GM21360 (cell line): ENCODE results near the gene TLR1.
"Not testable (repeated sequence)": the region's sequence is repeated elsewhere in the genome, so short reads cannot be mapped to it uniquely, and the experiment has no call there.

Experiments
- ATAC-seq: cut with Tn5 transposase; IDR thresholded peaks from one replicate; pipeline ENCODE4 v1.9.1; 2021; ENCODE audit warnings: mild to moderate bottlenecking, moderate library complexity; ENCODE audit not compliant: unreplicated experiment

The TLR1 gene

DNA sequence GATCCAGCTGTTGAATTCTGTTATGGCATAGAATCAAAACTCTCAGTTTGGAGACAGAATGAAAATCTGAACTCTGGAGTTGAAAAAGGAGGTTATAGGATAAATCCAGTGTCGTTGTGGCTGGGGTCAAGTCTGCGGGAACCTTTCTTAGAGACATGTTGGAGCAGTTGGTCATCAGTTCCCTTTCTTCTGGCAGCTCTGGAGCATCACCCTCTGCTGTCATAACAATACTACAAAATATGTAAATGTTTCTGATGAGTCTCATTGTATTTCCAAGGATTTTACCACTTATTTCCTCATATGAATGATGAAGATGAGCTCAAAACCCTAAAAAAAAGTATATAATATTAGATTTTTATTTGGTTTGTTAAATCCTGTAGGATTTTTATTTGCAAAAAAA lies 29.3 kb downstream of the TLR1 start:
- ATAC-seq = no peak

DNA sequence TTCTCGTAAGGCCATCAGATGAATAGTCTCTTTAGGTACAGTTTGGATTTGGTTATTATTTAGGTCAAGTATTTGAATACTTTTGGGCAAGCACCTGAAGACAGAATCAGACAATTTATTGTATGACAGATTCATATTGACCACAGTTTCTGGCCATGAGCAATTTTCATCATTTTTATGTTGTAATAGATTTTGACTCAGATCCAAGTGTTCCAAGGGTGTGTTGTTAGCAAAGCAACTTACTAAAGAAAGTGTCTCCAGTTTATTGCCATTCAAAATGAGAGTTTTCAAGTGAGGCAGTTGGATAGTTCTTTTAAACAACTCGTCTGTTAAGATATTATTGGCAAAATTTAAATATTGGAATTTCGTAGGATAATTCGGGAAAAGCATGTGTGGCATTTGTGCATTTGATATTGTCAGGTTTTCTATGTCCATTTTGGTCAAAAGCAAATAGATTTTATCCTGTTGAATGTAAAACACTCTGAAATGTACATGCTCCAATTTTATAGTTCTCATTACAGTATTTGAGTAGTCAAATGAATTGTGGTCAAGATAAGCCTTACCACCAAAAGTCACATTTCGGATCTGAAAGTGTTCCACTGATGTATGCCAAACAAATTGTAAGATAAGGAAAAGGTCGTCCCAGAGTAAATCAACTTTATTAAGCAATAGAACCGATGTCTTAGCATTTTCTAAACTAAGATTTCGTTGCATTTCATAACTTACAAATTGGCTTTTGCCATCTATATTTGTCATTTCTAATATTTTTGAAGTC lies 30.2 kb downstream of the TLR1 start:
- no peak for ATAC-seq

DNA sequence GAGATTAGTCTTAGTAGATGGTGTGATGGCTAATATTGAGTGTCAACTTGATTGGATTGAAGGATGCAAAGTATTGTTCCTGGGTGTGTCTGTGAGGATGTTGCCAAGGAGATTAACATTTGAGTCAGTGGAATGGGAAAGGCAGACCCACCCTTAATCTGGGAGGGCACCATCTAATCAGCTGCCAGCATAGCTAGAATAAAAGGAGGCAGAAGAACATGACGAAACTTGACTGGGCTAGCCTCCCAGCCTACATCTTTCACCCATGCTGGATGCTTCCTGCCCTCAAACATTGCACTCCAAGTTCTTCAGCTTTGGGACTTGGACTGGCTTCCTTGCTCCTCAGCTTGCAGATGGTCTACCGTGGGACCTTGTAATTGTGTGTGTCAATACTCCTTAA lies 34.3 kb downstream of the TLR1 start:
- ATAC-seq = not testable (repeated sequence)

DNA sequence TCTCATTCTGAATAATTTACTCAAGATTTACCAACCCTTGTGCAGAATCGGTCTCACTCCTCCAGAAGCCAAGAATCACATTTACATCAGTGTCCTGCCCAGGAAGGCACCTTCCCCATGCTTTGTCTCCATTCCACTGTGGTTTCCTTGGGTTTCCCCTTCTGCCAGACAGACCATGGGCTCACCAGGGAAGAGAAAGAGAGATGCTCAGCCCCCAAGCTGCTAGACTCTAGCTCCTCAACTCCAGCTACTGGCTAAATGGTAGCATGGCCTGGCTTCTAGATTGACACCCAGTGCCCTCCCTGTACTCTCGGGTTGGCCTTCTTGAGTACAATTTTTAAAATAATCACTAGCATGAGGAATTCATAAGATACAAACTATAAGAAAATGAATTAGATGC lies 34.7 kb downstream of the TLR1 start:
- no peak for ATAC-seq

DNA sequence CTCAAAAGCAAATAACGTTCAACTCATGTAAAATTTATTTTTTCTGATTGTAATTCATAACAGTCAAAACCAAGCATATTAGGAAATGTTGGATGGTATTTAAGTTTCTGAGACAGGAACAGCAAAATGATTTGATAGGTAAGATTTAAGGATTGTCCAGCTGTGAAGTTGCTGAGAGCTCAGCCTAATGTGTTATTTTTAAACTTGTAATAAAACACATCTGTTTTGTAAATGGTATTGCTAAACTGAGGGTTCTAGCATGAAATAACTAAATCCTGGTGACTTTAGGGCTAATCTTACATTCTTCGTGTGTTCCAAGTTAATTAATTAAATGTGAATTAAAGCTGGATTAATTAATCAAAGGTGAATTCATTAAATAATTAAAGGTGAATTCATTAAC lies 35.1 kb downstream of the TLR1 start:
- ATAC-seq = no peak

DNA sequence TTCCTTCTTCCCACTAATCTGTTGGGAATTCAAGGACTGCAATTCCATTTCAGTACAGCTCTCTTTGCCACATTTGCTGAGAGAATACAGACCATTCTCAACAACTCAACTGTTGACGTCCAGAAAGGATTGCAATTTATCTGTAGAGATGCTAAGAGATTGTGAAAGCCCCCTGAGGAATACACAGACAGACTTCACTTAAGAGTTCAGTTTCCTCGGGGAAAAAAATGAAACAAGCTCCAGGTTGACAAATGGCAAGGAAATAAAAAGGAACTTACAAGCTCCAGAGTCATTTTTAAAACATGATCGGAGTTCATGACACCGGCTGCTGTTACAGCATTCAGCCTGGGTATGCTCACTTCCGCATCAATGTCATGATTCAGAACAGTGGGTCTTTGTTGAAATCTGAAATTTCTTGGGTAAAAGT lies 35.6 kb downstream of the TLR1 start:
- ATAC-seq = peak; percentile 63

DNA sequence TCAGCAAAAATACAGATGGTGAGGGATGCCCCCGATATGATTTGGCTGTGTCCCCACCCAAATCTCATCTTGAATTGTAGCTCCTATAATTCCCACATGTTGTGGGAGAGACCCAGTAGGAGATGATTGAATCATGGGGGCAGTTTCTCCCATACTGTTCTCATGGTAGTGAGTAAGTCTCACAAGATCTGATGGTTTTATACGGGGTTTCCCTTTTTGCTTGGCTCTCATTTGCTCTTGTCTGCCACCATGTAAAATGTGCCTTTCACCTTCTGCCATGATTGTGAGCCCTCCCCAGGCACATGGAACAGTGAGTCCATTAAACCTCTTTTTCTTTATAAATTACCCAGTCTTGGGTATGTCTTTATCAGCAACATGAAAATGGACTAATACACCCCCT lies 37.7 kb downstream of the TLR1 start:
- not testable (repeated sequence) for ATAC-seq

DNA sequence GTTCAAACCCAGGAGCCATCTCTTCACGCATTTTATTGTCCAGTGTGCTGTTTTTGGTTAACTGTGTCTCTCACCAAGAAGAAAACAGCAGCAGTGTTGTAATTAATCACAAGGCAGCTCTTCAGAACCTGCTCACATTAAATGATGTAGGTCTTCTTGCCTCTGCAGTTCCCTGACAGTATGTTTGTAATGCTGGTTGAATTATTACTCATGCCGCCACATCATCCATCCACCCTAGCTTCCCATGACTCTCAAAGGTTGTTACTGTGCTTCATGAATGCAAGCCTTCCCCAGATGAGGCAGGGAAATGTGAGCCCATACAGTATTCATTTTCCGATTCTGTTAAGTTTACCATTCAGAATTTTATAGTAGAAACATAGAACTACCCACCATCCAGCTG lies 39.2 kb downstream of the TLR1 start:
- no peak for ATAC-seq

DNA sequence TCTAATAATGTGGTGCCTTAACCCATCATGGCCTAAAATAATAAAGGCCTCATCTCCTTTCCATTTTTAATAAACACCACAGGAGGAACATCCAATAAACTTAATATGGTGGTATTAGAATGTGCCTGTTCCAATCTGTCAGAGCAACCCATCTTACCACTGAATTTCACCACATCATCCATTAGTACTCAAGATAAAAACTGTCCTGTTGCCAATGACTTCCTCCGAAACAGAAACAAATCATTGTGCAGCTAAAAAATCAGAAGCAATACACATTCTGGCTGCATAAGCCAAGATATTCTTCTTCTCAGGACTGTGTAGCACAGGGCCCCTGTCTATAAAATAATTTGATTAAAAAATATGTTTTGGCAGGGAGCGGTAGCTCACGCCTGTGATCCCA lies 40.3 kb downstream of the TLR1 start:
- ATAC-seq = no peak

DNA sequence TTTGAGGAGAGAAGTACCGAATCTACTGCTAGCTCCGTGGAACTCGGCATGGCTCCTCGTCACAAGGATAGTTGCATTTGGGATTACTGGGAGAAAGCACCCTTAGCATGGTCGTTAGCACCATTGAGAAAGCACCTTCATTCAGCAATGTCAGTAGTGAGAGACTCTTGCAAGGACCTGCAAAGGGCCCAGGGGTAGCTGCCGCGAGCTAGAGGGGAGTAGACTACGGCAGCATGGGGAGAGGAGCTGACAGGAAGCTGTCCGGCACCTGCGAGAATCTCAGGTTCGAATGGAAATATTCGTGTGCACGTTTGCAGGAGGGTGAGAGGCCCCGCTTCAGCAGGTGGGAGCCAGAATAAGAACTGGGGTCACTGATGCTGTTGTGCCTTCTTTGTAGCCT lies 42.0 kb downstream of the TLR1 start:
- peak; percentile 30 for ATAC-seq

DNA sequence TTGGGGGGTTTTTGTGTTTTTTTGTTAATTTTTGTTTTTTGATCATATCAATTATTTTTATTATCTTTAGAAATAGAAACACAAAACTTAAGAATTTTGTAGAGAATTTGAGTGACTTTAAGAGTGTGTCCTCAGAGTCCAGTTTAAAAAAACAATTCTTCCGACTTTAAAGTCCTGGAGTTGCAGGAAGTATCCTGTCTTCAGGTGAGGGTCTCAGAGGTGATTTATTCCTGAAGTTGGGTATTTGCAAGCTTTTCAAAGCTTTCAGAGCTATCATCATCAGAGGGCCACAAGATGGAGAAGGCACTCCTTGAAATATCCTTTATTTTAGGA lies 44.8 kb downstream of the TLR1 start:
- no peak for ATAC-seq

DNA sequence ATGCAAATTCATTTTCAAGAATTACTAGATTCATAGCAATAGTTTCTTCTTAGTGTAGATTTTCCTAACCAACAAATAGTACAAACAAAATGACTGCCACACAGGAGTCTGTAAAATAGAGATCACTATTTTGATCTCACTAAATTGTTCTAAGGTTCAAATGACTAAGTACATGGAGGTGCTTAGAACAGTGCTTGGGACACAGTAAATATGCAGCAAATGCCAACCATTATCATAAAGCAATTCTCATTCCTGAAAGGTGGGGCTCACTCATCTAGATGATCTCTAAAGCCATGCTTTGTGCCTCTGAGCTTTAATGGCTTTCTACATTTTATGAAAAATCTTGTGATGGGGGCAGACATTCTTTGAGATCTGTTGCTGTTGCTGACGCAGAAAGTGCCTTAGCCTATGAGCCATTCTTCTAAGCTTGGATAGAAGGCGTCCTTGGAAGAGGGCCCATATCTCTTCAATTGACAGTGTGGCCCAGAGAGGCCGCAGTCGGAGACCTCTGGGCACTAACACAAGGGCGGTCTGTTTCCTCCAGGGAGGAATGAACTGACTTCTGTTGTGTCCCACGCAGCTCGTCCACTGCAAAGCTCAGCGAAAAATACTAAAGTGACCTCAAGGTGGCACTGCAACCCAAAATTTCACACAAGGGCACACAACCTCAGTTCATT lies 45.3 kb downstream of the TLR1 start:
- ATAC-seq = no peak

DNA sequence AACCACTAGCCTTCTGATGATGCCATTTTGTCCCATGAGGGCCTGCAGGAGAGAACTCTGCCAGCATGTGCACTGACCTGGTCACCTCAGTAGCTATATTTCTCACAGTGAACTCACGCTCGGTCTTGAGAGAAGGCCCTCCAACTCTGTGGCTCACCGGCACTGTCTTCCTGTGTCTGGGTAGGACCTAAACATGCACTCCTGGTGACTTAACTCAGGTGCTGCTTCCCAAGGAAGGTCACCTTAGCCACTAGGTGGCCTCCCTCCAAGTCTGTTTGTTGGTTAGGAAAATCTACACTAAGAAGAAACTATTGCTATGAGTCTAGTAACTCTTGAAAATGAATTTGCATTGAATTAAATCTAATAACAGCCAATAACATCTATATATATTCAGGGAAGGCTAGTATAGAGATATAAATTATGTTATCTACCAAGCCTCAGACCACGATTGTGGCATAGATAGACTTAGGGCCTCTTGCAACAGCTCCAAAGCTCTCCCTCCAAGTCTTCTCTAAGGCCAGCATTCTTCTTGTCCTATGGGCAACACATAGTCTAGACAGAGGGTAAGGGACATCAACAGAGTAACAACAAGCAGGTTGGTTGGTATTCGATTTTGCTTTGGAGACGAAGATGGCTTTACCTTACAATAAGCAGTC lies 46.5 kb downstream of the TLR1 start:
- no peak for ATAC-seq

DNA sequence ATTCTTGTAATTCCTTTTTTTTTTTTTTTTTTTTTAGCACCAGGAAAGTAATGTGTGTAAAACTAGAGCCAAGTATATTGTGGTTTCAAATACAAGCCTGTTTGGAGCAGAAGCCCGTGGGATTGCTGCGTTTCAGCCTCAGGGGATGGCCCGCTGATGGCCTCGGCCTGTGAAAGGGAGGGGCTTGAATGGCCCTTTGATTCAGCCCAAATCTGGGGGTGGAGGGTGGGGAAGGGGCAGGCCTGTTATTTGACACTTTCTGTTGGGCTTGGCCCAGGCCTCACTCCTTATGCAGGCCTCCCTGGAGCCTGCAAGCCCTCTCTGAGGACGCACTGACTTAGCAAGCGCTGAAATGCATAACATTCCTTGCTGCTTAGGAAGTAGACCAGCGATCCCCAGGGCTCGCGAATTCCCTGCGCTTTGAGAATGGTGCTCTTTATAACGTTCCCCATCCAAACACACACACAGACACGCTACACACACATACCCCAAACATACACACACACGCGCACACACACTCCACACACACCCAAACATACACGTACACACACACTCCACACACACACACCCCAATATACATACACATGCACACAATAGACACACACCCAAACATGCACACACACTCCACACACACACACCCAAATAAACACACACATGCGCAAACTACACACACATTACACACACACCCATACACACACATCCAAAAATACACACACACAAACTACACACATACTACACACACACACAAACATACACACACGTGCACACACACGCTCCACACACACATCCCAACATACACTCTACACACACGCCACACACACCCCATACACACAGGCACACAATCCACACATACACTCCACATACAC lies 51.4 kb downstream of the TLR1 start:
- no peak for ATAC-seq

DNA sequence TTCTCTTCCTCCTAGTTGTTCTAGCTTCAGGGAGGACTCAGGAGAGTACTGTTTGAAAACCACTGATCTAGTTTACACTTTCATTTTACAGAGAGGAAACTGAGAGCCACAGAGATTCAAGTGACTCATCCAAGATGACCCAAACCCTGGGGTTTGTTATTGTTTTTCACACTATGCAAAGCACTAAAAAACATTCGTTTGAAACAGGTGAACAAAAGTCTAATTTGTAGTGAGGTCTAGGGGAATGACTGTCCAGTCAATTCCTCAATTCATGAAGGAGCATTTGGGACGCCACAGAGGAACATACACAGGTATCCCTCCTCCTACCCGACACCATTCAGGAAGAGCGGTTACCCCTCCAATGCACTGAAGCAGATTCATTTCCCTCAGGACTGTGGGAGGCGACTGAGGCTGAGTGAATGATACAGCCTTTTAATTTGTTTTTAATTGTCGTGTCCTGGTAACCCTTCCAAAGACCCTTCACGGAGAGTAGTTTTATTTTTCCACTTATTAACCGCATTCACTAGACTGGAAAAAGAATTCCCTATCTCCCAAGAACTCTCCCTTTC lies 52.1 kb downstream of the TLR1 start:
- peak; percentile 90 for ATAC-seq

DNA sequence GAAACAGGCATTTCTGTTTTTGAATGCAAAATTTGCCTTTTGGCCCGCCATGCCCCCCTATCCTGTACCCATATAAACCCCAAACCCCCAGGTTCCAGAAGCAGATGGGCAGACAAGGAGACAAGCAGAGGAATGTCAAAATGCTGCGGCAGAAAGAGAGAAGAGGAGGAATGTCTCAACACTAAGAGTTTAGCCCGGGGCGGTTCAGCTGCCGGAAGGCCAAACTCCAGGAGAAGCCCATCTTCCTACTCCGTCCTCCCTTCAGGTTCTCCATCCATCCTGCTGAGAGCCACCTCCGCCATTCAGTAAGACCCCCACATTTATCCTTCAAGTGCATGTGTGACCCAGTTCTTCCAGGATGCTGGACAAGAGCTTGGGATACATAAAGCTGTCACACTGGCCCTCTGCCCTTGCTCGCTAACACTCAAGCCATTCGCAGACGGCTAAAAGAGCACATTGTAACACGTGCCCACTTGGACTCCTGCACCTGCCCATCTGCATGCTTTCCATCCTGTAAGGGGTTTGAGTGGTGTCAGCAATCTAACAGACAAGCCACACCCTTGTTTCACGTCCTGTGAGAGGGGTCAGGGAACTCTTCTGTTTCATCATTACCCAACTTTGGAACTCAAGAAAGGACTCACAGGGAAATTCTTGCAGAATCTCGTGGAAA lies 53.1 kb downstream of the TLR1 start:
- no peak for ATAC-seq

DNA sequence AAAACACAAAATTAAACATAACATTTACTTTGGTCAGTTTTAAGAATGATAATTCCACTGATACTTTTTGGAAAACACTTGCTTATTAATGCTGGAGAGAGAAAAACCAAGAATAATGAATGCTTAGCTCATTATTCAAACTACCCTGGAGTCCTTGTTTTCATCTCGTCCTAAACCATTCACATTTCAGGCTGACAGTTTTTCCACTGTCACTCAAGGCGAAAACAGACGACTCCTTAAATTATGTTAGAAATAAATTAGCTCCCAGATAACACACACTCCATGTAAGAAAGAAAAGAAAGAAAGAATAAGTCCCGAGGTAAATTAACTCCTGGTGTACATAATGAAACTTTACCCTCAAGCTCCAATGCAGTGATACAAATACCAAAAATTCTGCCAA lies 55.3 kb downstream of the TLR1 start:
- ATAC-seq = no peak

DNA sequence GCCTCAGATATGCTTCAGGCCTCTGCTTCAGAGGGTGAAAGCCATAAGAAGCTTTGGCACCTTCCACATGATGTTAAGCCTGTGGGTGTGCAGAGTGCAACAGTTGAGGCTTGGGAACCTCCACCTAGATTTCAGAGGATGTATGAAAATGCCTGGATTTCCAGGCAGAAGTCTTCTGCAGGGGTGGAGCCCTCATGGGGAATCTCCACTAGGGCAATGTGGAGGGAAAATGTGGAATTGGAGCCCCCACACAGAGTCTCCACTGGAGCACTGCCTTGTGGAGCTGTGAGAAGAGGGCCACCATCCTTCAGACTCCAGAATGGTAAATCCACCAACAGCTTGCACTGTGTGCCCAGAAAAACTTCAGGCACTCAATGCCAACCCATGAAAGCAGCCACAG lies 57.0 kb downstream of the TLR1 start:
- no peak for ATAC-seq
